Heart right ventricle (tissue), 16 donors: ENCODE measurements around the gene KNDC1. TPM values are rescaled to one million over a fixed set of nuclear protein-coding genes. Genes with fewer than 3 reads are reported as not detected.

ENCODE experiments used
- ATAC-seq, 8 donors: fragments of 200-7000 bp; cut with Tn5 transposase; one replicate each; pipeline ENCODE4 v1.9.1; 2020; ENCODE audit warnings: mild to moderate bottlenecking in 8 of 8, moderate library complexity in 8 of 8, moderate number of reproducible peaks in 1 of 8
- DNase-seq, 2 donors: peaks; one replicate each; pipeline ENCODE4 v3.0.0-alpha.2; 2020
- H3K27ac ChIP-seq, 10 donors: fragments of 200-600 bp; sonication (generic) in 2 of 10; one replicate each; pipeline versions ENCODE4 v1.5.0 to v1.8.0; 2020 to 2022; ENCODE audit warnings: mild to moderate bottlenecking in 3 of 10
- H3K27me3 ChIP-seq, 7 donors: fragments of 200-600 bp; one replicate each; pipeline ENCODE4 v1.8.0; 2021 to 2022; ENCODE audit warnings: mild to moderate bottlenecking in 2 of 7
- H3K36me3 ChIP-seq, 9 donors: fragments of 200-600 bp; sonication (generic) in 1 of 9; one replicate each; pipeline versions ENCODE4 v1.5.0 to v1.8.0; 2020 to 2022; ENCODE audit warnings: mild to moderate bottlenecking in 2 of 9
- H3K4me1 ChIP-seq, 9 donors: fragments of 200-600 bp; sonication (generic) in 1 of 9; one replicate each; pipeline versions ENCODE4 v1.5.0 to v1.8.0; 2020 to 2022; ENCODE audit warnings: mild to moderate bottlenecking in 4 of 9
- H3K4me3 ChIP-seq, 10 donors: fragments of 200-600 bp; sonication (generic) in 2 of 10; one replicate each; pipeline versions ENCODE4 v1.5.0 to v1.8.0; 2020 to 2022; ENCODE audit warnings: mild to moderate bottlenecking in 7 of 10, moderate library complexity in 2 of 10
- H3K9me3 ChIP-seq, 11 donors: fragments of 200-600 bp in 10 of 11; sonication (generic) in 2 of 11; one replicate each; pipeline versions ENCODE4 v1.5.0 to v1.8.0; 2013 to 2022; ENCODE audit warnings: mild to moderate bottlenecking in 2 of 11, control low read depth in 1 of 11, moderate library complexity in 1 of 11
- CTCF ChIP-seq, 9 donors: fragments of 200-600 bp; sonication (generic) in 2 of 9; IDR thresholded peaks; one replicate each; pipeline versions ENCODE4 v1.5.0 to v1.8.0; 2021 to 2022; ENCODE audit warnings: antibody characterized with exemption in 9 of 9, mild to moderate bottlenecking in 5 of 9, moderate library complexity in 1 of 9
- WGBS, 2 donors: extraction: QIAGEN DNeasy Blood & Tissue Kit; methylation state at CpG; one replicate each; pipeline ENCODE4 v1.1.7; 2013; ENCODE audit warnings: inconsistent platforms in 1 of 2; 5-methylcytosine and 5-hydroxymethylcytosine counted together
- intact Hi-C, 10 donors: fragments of 100-400 bp; cut with DNase I; formaldehyde crosslinking; loops; one replicate each; pipeline versions ENCODE4 v1.11.1 to v1.14.2; 2022
- polyA plus RNA-seq, 2 donors: library from polyadenylated mRNA; stranded (reverse); fragments of 200-250 nt; gene quantifications; one replicate each; pipeline ENCODE4 v1.2.3, GENCODE V29; 2013
- total RNA-seq, 10 donors: library from RNA; stranded (reverse); fragmentation: NEBNext Ultra II Directional in 3 of 10; extraction: Animal tissue kit (Norgen Biotek cat#: 25700) in 3 of 10; gene quantifications; one replicate each; pipeline versions ENCODE4 v1.2.1 to v1.2.4, GENCODE V29; 2021 to 2023
- donor health status: Arrhythmogenic right ventricular cardiomyopathy.
- donor health status: ischemic (EF 13 %, LVEDD 7.1; RV severe dilation, severe dysfunction).
- donor health status: healthy with polysubstance abuse.
- donor health status: DM: no; HTN: yes; CAD: no.
- donor health status: DM: no; HTN: no; CAD: no.
- donor health status: ischemic (EF 25% LVEDD 6.9; RV normal size, moderate dysfunction).
- donor health status: ischemic (EF 25% LVEDD 5.7; RV mildly dilated, moderate dysfunction).
- donor health status: healthy.
- donor health status: DM: yes; HTN: yes; CAD: no.
- donor health status: Ischemic cardiomyopathy.
- donor health status: ischemic (EF 35%, LVEDD 5.7; RV mildly dilated, moderate dysfunction).
- donor health status: nonischemic (EF 11% LVEDD 7.7; RV severe dilation, severe dysfunction).
- donor health status: DM: yes; HTN: yes; CAD: no.
- donor health status: PGD.
- donor health status: ischemic (EF 29% LVEDD 5.4; RV normal size, mild dysfunction).
- donor health status: nonischemic (EF 23%, LVEDD 6.1; RV moderate dilation, normal function).

Gene KNDC1
- total and polyA plus RNA-seq, 12 donors, result 0.04 to 0.88 (median 0.14) TPM; not detected in 3

GRCh38 chr10:133197786-133198185 lies 37.8 kb downstream of the KNDC1 start:
- Histone ChIP-seq H3K9me3 (peaks cover 0 to 20% (median 3%) of the 10 kb centered on the region in 11 donors), H3K27ac (no peak overlapping the region), H3K27me3 (peaks cover 0 to 53% (median 11%) of the 10 kb centered on the region in 7 donors), H3K4me3 (no peak overlapping the region), H3K36me3 (no peaks in the 10 kb centered on the region), H3K4me1 (no peaks in the 10 kb centered on the region)
- DNase-seq, result peak in 1 of 2 donors; percentile 2
- no peak for TF ChIP-seq CTCF (IDR thresholded peaks at IDR 0.05)
- ATAC-seq, result no peak
- 92 to 93% methylated on average over 8 to 9 of the region's 9 CpGs for WGBS, 2 donors
- intact Hi-C loops, result no loop called here

- Histone ChIP-seq H3K27ac (no peak overlapping the region), H3K36me3 (no peaks in the 10 kb centered on the region), H3K4me1 (no peaks in the 10 kb centered on the region), H3K4me3 (no peak overlapping the region), H3K9me3 (peaks cover 0 to 16% (median 3%) of the 10 kb centered on the region in 11 donors), H3K27me3 (peaks cover 0 to 53% (median 11%) of the 10 kb centered on the region in 7 donors)
- 90 to 92% methylated on average over 25 to 26 of the region's 26 CpGs for WGBS, 2 donors
- no peak for DNase-seq
- ATAC-seq, result no peak
- no peak for TF ChIP-seq CTCF (IDR thresholded peaks at IDR 0.05)
- intact Hi-C loops, result no loop called here
Observed at GRCh38 chr10:133198206-133198605, 38.2 kb downstream of the KNDC1 start.

- DNase-seq, result peak in 1 of 2 donors; percentile 8
- peaks cover 0 to 53% (median 11%) of the 10 kb centered on the region in 7 donors for H3K27me3 ChIP-seq
- H3K27ac ChIP-seq, result no peak overlapping the region
Observed at GRCh38 chr10:133198621-133199487, 38.8 kb downstream of the KNDC1 start.

GRCh38 chr10:133199488-133199885 lies 39.5 kb downstream of the KNDC1 start:
- intact Hi-C loops, result no loop called here
- TF ChIP-seq CTCF (IDR thresholded peaks at IDR 0.05), result no peak
- ATAC-seq (no peak), DNase-seq (no peak)
- Histone ChIP-seq H3K27ac (no peak overlapping the region), H3K4me1 (no peaks in the 10 kb centered on the region), H3K36me3 (no peaks in the 10 kb centered on the region), H3K4me3 (no peak overlapping the region), H3K27me3 (peaks cover 0 to 53% (median 11%) of the 10 kb centered on the region in 7 donors), H3K9me3 (peaks cover 0 to 3% (median 0%) of the 10 kb centered on the region in 11 donors)
- WGBS, 2 donors, result 83 to 88% methylated on average over 13 of the region's 13 CpGs

More at GRCh38 chr10:133198621-133199487, 38.8 kb downstream of the KNDC1 start:
- Histone ChIP-seq H3K36me3 (no peaks in the 10 kb centered on the region), H3K4me1 (no peaks in the 10 kb centered on the region), H3K9me3 (peaks cover 0 to 9% (median 3%) of the 10 kb centered on the region in 11 donors), H3K4me3 (no peak overlapping the region)
- no peak for ATAC-seq
- WGBS, 2 donors, result 88 to 89% methylated on average over 49 to 54 of the region's 54 CpGs
- no peak for TF ChIP-seq CTCF (IDR thresholded peaks at IDR 0.05)
- intact Hi-C loops, result no loop called here
